ENCODE results near the gene TPP2. TPM values are rescaled to one million over a fixed set of nuclear protein-coding genes. Genes with fewer than 3 reads are reported as not detected.

The TPP2 gene
- total and polyA plus RNA-seq, 2 donors, result 43.4 to 47.4 TPM

Other genes starting within 250 kb of the TPP2 start
- gene FGF14, start 194.9 kb upstream of the TPP2 start, total RNA-seq, result 0.14 TPM
- gene FGF14, start 194.9 kb upstream of the TPP2 start, polyA plus RNA-seq, result 0.05 TPM
- not detected for gene METTL21C, start 98.1 kb downstream of the TPP2 start, total RNA-seq
- gene METTL21C, start 98.1 kb downstream of the TPP2 start, polyA plus RNA-seq, result 0.09 TPM
- 26.4 TPM for gene TEX30, start 176.8 kb downstream of the TPP2 start, total RNA-seq
- 28.9 TPM for gene TEX30, start 176.8 kb downstream of the TPP2 start, polyA plus RNA-seq
- 4.9 TPM for gene POGLUT2, start 202.0 kb downstream of the TPP2 start, total RNA-seq
- gene POGLUT2, start 202.0 kb downstream of the TPP2 start, polyA plus RNA-seq, result 2.1 TPM
- 12.2 TPM for gene BIVM, start 202.1 kb downstream of the TPP2 start, total RNA-seq
- gene BIVM, start 202.1 kb downstream of the TPP2 start, polyA plus RNA-seq, result 18.0 TPM
- 71.5 TPM for gene ERCC5, start 249.0 kb downstream of the TPP2 start, total RNA-seq
- 135 TPM for gene ERCC5, start 249.0 kb downstream of the TPP2 start, polyA plus RNA-seq

All from thymus (tissue), 2 donors.